BJ (cell line): ENCODE measurements around the gene TTC21B. TPM values are rescaled to one million over a fixed set of nuclear protein-coding genes. Genes with fewer than 3 reads are reported as not detected.
A peak's percentile ranks its signal among the peaks of the same experiment; 100 is the strongest.

Experiments
- CTCF ChIA-PET: fragments of 350-600 bp; formaldehyde crosslinking; extraction: SDS; loops from one replicate; lab custom pipeline; 2021; ENCODE audit warnings: antibody characterized with exemption, inconsistent platforms; lab: Yijun Ruan, JAX
- POLR2A ChIA-PET: fragments of 300-600 bp; sonication (Branson Sonifier 250); formaldehyde crosslinking; extraction: SDS; loops from one replicate; lab custom pipeline; 2021; ENCODE audit warnings: antibody characterized with exemption; lab: Charles Lee
- DNase-seq: peaks from one replicate; pipeline ENCODE4 v3.0.0-alpha.2; 2011; ENCODE audit warnings: low read depth
- H3K27me3 ChIP-seq: 2 replicates; pipeline ENCODE4 v1.6.0; 2011; ENCODE audit warnings: low read length; ENCODE audit not compliant: control insufficient read depth, insufficient read depth
- H3K36me3 ChIP-seq: 2 replicates; pipeline ENCODE4 v1.5.1; 2011; ENCODE audit warnings: low read length; ENCODE audit not compliant: control insufficient read depth, insufficient read depth
- H3K4me3 ChIP-seq: 2 replicates; pipeline ENCODE4 v1.5.1; 2011; ENCODE audit warnings: low read depth, mild to moderate bottlenecking, control low read depth, low read length
- polyA plus RNA-seq: library from polyadenylated mRNA; depleted of rRNA; stranded (reverse); fragments of >200 nt; gene quantifications from 2 replicates; pipeline ENCODE4 v1.2.3, GENCODE V29; 2011
- TF ChIP-seq, protein P1 (sequence below): IDR thresholded peaks from 2 replicates; pipeline ENCODE4 v1.5.1; 2011; ENCODE audit warnings: low read depth, mild to moderate bottlenecking, control low read depth, inconsistent platforms, low read length, moderate library complexity; ENCODE audit not compliant: insufficient read depth

Gene TTC21B
- polyA plus RNA-seq, 1 experiment: 12.1 TPM

DNA sequence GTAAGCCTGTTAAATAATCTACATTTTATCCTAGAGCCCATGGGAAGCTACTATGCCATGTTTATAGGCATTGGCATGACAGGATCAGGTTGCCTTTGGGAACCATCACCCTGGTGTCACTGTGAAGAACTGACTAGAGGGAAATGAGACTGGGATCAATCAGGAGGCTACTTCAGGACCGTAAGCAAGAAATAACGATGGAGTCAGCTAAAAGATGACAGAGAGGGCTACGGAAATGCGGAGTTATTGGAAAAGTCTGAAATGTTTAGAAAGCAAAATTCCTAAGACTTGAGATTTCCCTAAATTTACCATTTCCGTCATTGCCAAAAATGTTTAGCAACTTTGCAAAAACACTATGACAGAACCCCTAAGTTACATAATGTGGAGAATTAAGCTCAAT is 50.2 kb downstream of the TTC21B start:
- H3K4me3 ChIP-seq: no peak overlapping the region
- DNase-seq: no peak
- CTCF ChIA-PET: no interaction called here
- POLR2A ChIA-PET: no interaction called here
- no peaks in the 10 kb centered on the region for H3K27me3 ChIP-seq
- no peaks in the 10 kb centered on the region for H3K36me3 ChIP-seq
- TF ChIP-seq, protein P1, sequence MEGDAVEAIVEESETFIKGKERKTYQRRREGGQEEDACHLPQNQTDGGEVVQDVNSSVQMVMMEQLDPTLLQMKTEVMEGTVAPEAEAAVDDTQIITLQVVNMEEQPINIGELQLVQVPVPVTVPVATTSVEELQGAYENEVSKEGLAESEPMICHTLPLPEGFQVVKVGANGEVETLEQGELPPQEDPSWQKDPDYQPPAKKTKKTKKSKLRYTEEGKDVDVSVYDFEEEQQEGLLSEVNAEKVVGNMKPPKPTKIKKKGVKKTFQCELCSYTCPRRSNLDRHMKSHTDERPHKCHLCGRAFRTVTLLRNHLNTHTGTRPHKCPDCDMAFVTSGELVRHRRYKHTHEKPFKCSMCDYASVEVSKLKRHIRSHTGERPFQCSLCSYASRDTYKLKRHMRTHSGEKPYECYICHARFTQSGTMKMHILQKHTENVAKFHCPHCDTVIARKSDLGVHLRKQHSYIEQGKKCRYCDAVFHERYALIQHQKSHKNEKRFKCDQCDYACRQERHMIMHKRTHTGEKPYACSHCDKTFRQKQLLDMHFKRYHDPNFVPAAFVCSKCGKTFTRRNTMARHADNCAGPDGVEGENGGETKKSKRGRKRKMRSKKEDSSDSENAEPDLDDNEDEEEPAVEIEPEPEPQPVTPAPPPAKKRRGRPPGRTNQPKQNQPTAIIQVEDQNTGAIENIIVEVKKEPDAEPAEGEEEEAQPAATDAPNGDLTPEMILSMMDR: no peak

DNA sequence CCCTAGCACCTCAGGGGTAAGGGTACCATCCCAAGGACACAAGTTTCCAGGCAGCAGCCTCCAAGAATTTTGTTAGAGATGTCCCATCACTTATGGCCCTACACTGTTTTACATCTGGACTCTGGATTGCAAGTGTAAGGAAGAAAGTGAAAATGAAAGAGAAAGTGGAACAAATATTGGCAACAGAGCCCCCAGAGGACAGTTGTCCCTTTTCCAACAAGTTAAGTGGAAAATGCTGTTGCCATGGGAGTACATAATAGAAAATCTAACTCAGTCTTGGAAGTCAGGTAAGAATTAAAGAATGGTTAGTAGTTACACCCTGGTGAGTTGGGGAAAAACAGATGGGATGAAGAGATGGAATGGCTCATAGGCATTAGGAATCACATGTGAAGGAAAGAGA is 50.6 kb downstream of the TTC21B start:
- DNase-seq: no peak
- Histone ChIP-seq H3K36me3 (no peaks in the 10 kb centered on the region), H3K4me3 (no peak overlapping the region), H3K27me3 (no peaks in the 10 kb centered on the region)
- ChIA-PET POLR2A (no interaction called here), CTCF (interaction anchor here (1.1 to 1.4 kb wide), 2 partner anchors 9 to 13 kb away, joined by 5 read pairs; no protein-coding TSS in a partner anchor)
- TF ChIP-seq, protein P1: 0 out of 2 replicates have a peak, but pooled peaks have one; percentile 10

DNA sequence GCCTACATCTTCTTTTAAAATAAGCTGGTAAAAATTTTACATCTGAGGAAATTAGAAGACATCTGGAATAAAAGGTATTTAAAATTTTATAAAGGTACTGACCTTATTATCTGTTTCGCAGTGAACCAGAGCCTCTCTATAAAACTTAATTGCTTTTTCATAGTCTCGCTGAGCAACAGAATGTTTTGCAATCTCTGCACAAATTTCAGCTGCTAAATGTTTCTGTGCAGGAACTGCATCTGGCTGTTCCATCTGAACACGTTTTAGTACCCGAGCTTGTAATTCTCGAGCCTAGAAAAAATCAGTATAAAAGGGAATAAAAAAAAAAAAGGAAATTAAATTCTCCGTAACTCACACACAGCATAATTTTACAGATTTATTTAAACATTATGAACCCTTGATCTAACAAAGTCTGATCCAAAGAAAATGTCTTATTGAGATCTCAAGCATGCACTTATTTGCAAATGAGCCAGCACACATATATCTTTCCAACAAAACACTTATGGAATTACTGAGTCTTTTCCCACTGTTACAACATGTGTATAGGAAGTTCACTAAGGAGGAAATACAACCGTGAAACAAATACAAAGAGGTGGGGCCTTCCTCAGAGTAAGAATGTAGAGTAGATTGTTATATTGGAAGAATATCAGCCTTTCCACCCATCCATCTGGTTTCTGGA is 51.8 kb downstream of the TTC21B start:
- H3K27me3 ChIP-seq: no peaks in the 10 kb centered on the region
- peaks cover 1% of the 10 kb centered on the region; the same call in 1 of the 2 replicates for H3K36me3 ChIP-seq
- peak; percentile 53 for DNase-seq
- H3K4me3 ChIP-seq: no peak overlapping the region
- ChIA-PET POLR2A (interaction anchor here (0.7 kb wide), 2 partner anchors 10 to 27 kb away, joined by 3 to 5 read pairs; no protein-coding TSS in a partner anchor), CTCF (interaction anchor here (1.1 to 1.4 kb wide), 2 partner anchors 10 to 11 kb away, joined by 5 read pairs; no protein-coding TSS in a partner anchor)
- TF ChIP-seq, protein P1: no peak

DNA sequence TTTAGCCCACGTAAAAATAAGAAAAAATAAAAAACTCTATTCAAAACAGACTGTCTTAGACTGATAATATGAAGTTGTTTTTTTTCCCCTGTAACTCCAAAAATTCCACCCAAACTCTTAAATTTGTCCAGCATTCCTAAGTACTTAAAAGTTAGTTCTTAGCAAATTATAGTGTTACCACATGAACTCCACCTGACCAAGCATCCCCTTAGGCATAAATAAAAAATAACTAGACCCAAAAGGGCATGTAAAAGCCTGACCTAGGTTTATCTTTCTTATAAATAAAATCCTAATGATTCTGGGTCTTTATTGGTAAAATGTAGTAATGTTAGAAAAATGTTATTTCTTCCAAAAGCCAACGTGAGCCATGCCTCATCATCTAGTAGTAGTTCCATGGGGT is 54.3 kb downstream of the TTC21B start:
- ChIA-PET CTCF (no interaction called here), POLR2A (interaction anchor here (0.6 to 1.4 kb wide), 4 partner anchors 10 to 106 kb away, joined by 3 to 4 read pairs (median 3); no protein-coding TSS in a partner anchor)
- DNase-seq: peak; percentile 93
- TF ChIP-seq, protein P1: no peak
- Histone ChIP-seq H3K4me3 (no peak overlapping the region), H3K36me3 (peaks cover 5% of the 10 kb centered on the region), H3K27me3 (no peaks in the 10 kb centered on the region)

DNA sequence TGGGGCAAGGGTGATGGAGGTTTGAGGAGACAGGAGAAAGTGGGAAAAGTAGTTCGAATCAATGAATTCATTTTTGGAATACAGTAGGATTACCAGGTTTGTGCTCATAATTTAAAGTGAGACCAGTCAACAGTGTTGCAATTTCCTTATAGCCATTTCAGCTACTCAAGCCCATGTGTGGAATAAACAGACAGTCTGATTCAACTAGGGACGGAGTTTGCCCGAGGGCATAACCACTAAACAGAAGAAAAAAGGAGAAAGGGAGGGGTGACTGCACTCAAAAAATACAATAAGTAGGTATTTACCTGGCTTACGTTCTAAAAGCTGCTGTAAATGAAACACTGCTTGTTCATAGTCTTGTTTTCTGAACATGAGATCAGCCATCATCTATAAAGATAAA is 55.2 kb downstream of the TTC21B start:
- H3K27me3 ChIP-seq: no peaks in the 10 kb centered on the region
- TF ChIP-seq, protein P1: no peak
- CTCF ChIA-PET: no interaction called here
- POLR2A ChIA-PET: interaction anchor here (1.4 kb wide), 1 partner anchor 13 kb away, joined by 3 read pairs; no protein-coding TSS in a partner anchor
- peaks cover 5% of the 10 kb centered on the region for H3K36me3 ChIP-seq
- peak; percentile 56 for DNase-seq
- H3K4me3 ChIP-seq: no peak overlapping the region
